SU-DHL-6 (cell line): Measurements from ENCODE around the gene WFIKKN1.

Source experiments
- H2AFZ ChIP-seq: fragments of 200-600 bp; sonication (generic); 2 replicates; pipeline ENCODE4 v1.6.1; 2014; ENCODE audit warnings: low read depth, mild to moderate bottlenecking, moderate library complexity, mixed read lengths, antibody characterized with exemption, low read length; ENCODE audit not compliant: severe bottlenecking
- H3F3A ChIP-seq: fragments of 200-600 bp; shearing (Covaris generic); 2 replicates; pipeline ENCODE4 v1.6.0; 2016; ENCODE audit warnings: antibody characterized with exemption, mild to moderate bottlenecking; ENCODE audit not compliant: insufficient read depth
- H3K27ac ChIP-seq: fragments of 200-600 bp; sonication (generic); 2 replicates; pipeline ENCODE4 v1.5.1; 2016; ENCODE audit warnings: low read depth, mild to moderate bottlenecking, low read length, moderate library complexity, mixed read lengths
- H3K27me3 ChIP-seq: fragments of 200-600 bp; sonication (generic), shearing (Covaris generic); 2 replicates; pipeline ENCODE4 v1.6.0; 2014; ENCODE audit warnings: mild to moderate bottlenecking, low read length
- H3K36me3 ChIP-seq: fragments of 200-600 bp; sonication (generic); 2 replicates; pipeline ENCODE4 v1.6.1; 2014; ENCODE audit warnings: mild to moderate bottlenecking, low read length, mixed read lengths
- H3K4me2 ChIP-seq: fragments of 300-600, 200-600 bp; shearing (Covaris generic), sonication (generic); 2 replicates; pipeline ENCODE4 v1.6.0; 2014; ENCODE audit warnings: low read length, low read depth, mild to moderate bottlenecking; ENCODE audit not compliant: poor library complexity, severe bottlenecking
- H3K4me3 ChIP-seq: fragments of 200-600 bp; sonication (generic); 2 replicates; pipeline ENCODE4 v1.5.1; 2014; ENCODE audit warnings: antibody characterized with exemption, low read length, mild to moderate bottlenecking, mixed read lengths; ENCODE audit not compliant: insufficient read depth, poor library complexity, severe bottlenecking
- H3K79me2 ChIP-seq: fragments of 200-600 bp; sonication (generic); 2 replicates; pipeline ENCODE4 v1.6.1; 2014; ENCODE audit warnings: mild to moderate bottlenecking, low read length, moderate library complexity; ENCODE audit not compliant: insufficient read depth
- H3K9ac ChIP-seq: fragments of 200-600 bp; sonication (generic); 2 replicates; pipeline ENCODE4 v1.7.0; 2014; ENCODE audit warnings: mild to moderate bottlenecking, low read length
- H3K9me2 ChIP-seq: fragments of 200-600 bp; sonication (generic); replicated peaks from 2 replicates; pipeline ENCODE4 v1.6.1; 2014; ENCODE audit warnings: low read length; ENCODE audit not compliant: insufficient read depth
- H3K9me3 ChIP-seq: fragments of 200-600 bp; sonication (generic); 2 replicates; pipeline ENCODE4 v1.6.1; 2014; ENCODE audit warnings: low read length, mixed read lengths; ENCODE audit not compliant: insufficient read depth
- H4K20me1 ChIP-seq: fragments of 200-600 bp; sonication (generic); 2 replicates; pipeline ENCODE4 v1.6.1; 2014; ENCODE audit warnings: low read depth, mild to moderate bottlenecking, antibody characterized with exemption, low read length, moderate library complexity, mixed read lengths
- CTCF ChIP-seq: fragments of 200-600 bp; sonication (generic); IDR thresholded peaks from one replicate; pipeline ENCODE4 v1.5.1; 2017; ENCODE audit warnings: antibody characterized with exemption, mild to moderate bottlenecking, low read length, moderate library complexity; ENCODE audit not compliant: insufficient read depth, poor library complexity, severe bottlenecking
- EZH2phosphoT487 ChIP-seq: fragments of 200-600 bp; sonication (generic), shearing (Covaris generic); conservative IDR thresholded peaks from 2 replicates; pipeline ENCODE4 v1.6.1; 2018; ENCODE audit warnings: mild to moderate bottlenecking, antibody characterized with exemption, low read length, moderate library complexity, mixed read lengths

Gene WFIKKN1

DNA sequence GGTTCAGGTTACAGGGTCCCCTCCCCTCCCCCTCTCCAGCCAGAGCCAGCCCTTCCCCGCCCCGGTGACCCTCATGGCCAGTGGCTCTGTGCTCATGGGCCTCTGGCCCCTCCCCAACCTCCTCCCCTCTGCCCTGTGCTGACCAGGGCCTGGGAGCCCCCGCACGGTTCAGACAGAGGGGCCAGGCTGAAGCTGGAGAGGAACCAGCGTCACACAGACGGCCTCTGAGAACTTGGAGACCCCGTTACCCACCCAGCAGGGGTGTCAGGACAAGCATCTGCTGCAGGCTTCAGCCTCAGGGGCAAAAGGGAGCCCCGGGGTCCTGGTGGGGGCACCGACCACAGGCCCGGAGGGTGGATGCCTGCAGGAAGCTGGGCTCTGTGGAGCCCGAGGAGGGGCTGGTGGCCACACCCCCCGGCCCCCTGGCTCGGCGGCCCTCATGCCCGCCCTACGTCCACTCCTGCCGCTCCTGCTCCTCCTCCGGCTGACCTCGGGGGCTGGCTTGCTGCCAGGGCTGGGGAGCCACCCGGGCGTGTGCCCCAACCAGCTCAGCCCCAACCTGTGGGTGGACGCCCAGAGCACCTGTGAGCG lies at the start of gene WFIKKN1:
WFIKKN1 (plus strand) TSS at position 171 of the 591 bp plus-strand sequence; CDS start at position 440, 269 bp downstream.
- no peaks in the 10 kb centered on the region for H3K9me2 ChIP-seq
- H3K9me3 ChIP-seq, result no peaks in the 10 kb centered on the region
- no peaks in the 10 kb centered on the region for H3K79me2 ChIP-seq
- H3K27me3 ChIP-seq, result no peaks in the 10 kb centered on the region
- H3K27ac ChIP-seq, result no peak within 1 kb of the TSS
- H3F3A ChIP-seq, result no peaks in the 10 kb centered on the region
- no peak within 1 kb of the TSS for H3K9ac ChIP-seq
- H3K4me2 ChIP-seq, result no peak within 1 kb of the TSS
- H3K4me3 ChIP-seq, result no peak within 1 kb of the TSS
- H2AFZ ChIP-seq, result no peak within 1 kb of the TSS
- H3K36me3 ChIP-seq, result no peaks in the 10 kb centered on the region
- H4K20me1 ChIP-seq, result no peaks in the 10 kb centered on the region
- TF ChIP-seq CTCF (no peak), EZH2phosphoT487 (no peak)

- Histone ChIP-seq H3K4me3 (no peak overlapping the region), H3K27ac (no peak overlapping the region), H3K79me2 (no peaks in the 10 kb centered on the region), H3K9ac (no peak overlapping the region), H2AFZ (no peak overlapping the region), H3K36me3 (no peaks in the 10 kb centered on the region), H3K27me3 (no peaks in the 10 kb centered on the region), H3K9me3 (no peaks in the 10 kb centered on the region), H3K9me2 (no peaks in the 10 kb centered on the region), H4K20me1 (no peaks in the 10 kb centered on the region), H3F3A (no peaks in the 10 kb centered on the region; the same call in 1 of the 2 replicates), H3K4me2 (no peak overlapping the region)
- TF ChIP-seq CTCF (no peak), EZH2phosphoT487 (no peak)
These were observed 48.6 kb upstream of the WFIKKN1 start for GRCh38 chr16:582218-582613.

- Histone ChIP-seq H3K4me3 (no peak overlapping the region), H3K36me3 (no peaks in the 10 kb centered on the region), H3K9me2 (no peaks in the 10 kb centered on the region), H2AFZ (no peak overlapping the region), H3K9ac (no peak overlapping the region), H4K20me1 (no peaks in the 10 kb centered on the region), H3F3A (no peaks in the 10 kb centered on the region; the same call in 1 of the 2 replicates), H3K27ac (no peak overlapping the region), H3K79me2 (no peaks in the 10 kb centered on the region), H3K4me2 (no peak overlapping the region), H3K9me3 (no peaks in the 10 kb centered on the region), H3K27me3 (no peaks in the 10 kb centered on the region)
- TF ChIP-seq EZH2phosphoT487, result no peak
- no peak for TF ChIP-seq CTCF
These were observed 48.0 kb upstream of the WFIKKN1 start for GRCh38 chr16:582614-583331.
